Measurements from ENCODE around the gene CHID1.

DNA sequence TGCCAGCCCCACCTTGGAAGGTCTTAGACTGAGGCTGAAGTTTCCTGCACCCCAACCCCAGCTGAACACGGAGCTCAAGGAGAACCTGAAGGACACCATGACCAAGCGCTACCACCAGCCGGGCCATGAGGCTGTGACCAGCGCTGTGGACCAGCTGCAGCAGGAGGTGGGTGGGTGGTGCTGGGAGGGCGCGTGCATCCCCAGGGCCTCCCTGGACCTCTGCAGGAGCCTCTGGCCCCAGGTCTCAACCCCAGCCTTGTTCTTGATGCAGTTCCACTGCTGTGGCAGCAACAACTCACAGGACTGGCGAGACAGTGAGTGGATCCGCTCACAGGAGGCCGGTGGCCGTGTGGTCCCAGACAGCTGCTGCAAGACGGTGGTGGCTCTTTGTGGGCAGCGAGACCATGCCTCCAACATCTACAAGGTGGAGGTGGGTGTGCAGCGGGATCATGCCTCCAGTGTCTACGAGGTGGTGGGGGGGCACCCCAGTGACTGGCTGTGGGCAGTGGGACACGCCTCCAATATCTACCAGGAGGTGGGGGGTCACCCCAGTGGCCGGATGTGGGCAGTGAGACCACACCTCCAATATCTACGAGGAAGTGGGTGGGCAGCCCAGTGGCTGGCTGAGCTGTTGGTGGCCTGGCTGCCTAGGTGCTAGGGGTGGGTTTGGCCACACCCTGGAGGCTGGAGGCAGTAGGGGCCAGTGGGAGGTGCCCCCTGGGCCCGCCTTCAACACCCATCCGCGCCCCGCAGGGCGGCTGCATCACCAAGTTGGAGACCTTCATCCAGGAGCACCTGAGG, 73.2 kb downstream of the CHID1 start:
- TF ChIP-seq TAF1 (IDR thresholded peaks at IDR 0.05; ENCODE audit: borderline replicate concordance, low read depth, low read length) (no peak), POLR2A (IDR thresholded peaks at IDR 0.05; ENCODE audit: low read depth, low read length) (no peak), POLR2AphosphoS5 (IDR thresholded peaks at IDR 0.05; ENCODE audit: low read depth, low read length) (peak; percentile 17; the same call in 1 of the 2 replicates)

All from GM12892 (cell line).